ENCODE data around the gene UFD1. TPM values are rescaled to one million over a fixed set of nuclear protein-coding genes. Genes with fewer than 3 reads are reported as not detected.

UFD1 gene
- total and polyA plus RNA-seq, 2 donors, result 47.8 to 130 TPM

- no peak for DNase-seq (ENCODE audit: low read depth in 6 of 9, low spot score in 9 of 9)
- no peak overlapping the region for H3K4me3 ChIP-seq (ENCODE audit: low read length in 2 of 2)
- peaks cover 60 to 81% of the 10 kb centered on the region in 2 donors for H3K36me3 ChIP-seq (ENCODE audit: control insufficient read depth in 2 of 2, insufficient read depth in 2 of 2, low read length in 1 of 2)
- no peaks in the 10 kb centered on the region for H3K9me3 ChIP-seq (ENCODE audit: control insufficient read depth in 2 of 2, insufficient read depth in 1 of 2, low read length in 1 of 2)
- no peaks in the 10 kb centered on the region for H3K27me3 ChIP-seq (ENCODE audit: control insufficient read depth in 2 of 2, insufficient read depth in 1 of 2, low read length in 1 of 2)
- 97% methylated on average over 3 of the region's 3 CpGs for WGBS
- no peak overlapping the region for H3K27ac ChIP-seq (ENCODE audit: low read depth in 1 of 2, low read length in 1 of 2)
- no peaks in the 10 kb centered on the region for H3K4me1 ChIP-seq (ENCODE audit: control insufficient read depth in 2 of 2, insufficient read depth in 2 of 2, low read length in 2 of 2)
Observed at GRCh38 chr22:19404676-19405075, 74.3 kb downstream of the UFD1 start.

GRCh38 chr22:19402642-19403191, 76.3 kb downstream of the UFD1 start:
- no peaks in the 10 kb centered on the region for H3K9me3 ChIP-seq (ENCODE audit: control insufficient read depth in 2 of 2, insufficient read depth in 1 of 2, low read length in 1 of 2)
- no peak for DNase-seq (ENCODE audit: low read depth in 6 of 9, low spot score in 9 of 9)
- H3K27ac ChIP-seq (ENCODE audit: low read depth in 1 of 2, low read length in 1 of 2), result no peak overlapping the region
- peaks cover 59 to 80% of the 10 kb centered on the region in 2 donors for H3K36me3 ChIP-seq (ENCODE audit: control insufficient read depth in 2 of 2, insufficient read depth in 2 of 2, low read length in 1 of 2)
- WGBS, result 98% methylated on average over 4 of the region's 4 CpGs
- no peaks in the 10 kb centered on the region for H3K4me1 ChIP-seq (ENCODE audit: control insufficient read depth in 2 of 2, insufficient read depth in 2 of 2, low read length in 2 of 2)
- no peaks in the 10 kb centered on the region for H3K27me3 ChIP-seq (ENCODE audit: control insufficient read depth in 2 of 2, insufficient read depth in 1 of 2, low read length in 1 of 2)
- no peak overlapping the region for H3K4me3 ChIP-seq (ENCODE audit: low read length in 2 of 2)

- no peaks in the 10 kb centered on the region for H3K27me3 ChIP-seq (ENCODE audit: control insufficient read depth in 2 of 2, insufficient read depth in 1 of 2, low read length in 1 of 2)
- H3K4me3 ChIP-seq (ENCODE audit: low read length in 2 of 2), result no peak overlapping the region
- 99% methylated on average over 4 of the region's 4 CpGs for whole genome bisulfite sequencing
- no peaks in the 10 kb centered on the region for H3K9me3 ChIP-seq (ENCODE audit: control insufficient read depth in 2 of 2, insufficient read depth in 1 of 2, low read length in 1 of 2)
- no peak overlapping the region for H3K27ac ChIP-seq (ENCODE audit: low read depth in 1 of 2, low read length in 1 of 2)
- DNase-seq (ENCODE audit: low read depth in 6 of 9, low spot score in 9 of 9), result no peak
- H3K36me3 ChIP-seq (ENCODE audit: control insufficient read depth in 2 of 2, insufficient read depth in 2 of 2, low read length in 1 of 2), result peaks cover 63 to 80% of the 10 kb centered on the region in 2 donors
- H3K4me1 ChIP-seq (ENCODE audit: control insufficient read depth in 2 of 2, insufficient read depth in 2 of 2, low read length in 2 of 2), result no peaks in the 10 kb centered on the region
Observed at GRCh38 chr22:19401483-19401882, 77.5 kb downstream of the UFD1 start.

GRCh38 chr22:19400881-19401280, 78.1 kb downstream of the UFD1 start:
- 98% methylated on average over 6 of the region's 6 CpGs for WGBS
- no peak overlapping the region for H3K27ac ChIP-seq (ENCODE audit: low read depth in 1 of 2, low read length in 1 of 2)
- H3K4me3 ChIP-seq (ENCODE audit: low read length in 2 of 2), result no peak overlapping the region
- H3K4me1 ChIP-seq (ENCODE audit: control insufficient read depth in 2 of 2, insufficient read depth in 2 of 2, low read length in 2 of 2), result no peaks in the 10 kb centered on the region
- H3K27me3 ChIP-seq (ENCODE audit: control insufficient read depth in 2 of 2, insufficient read depth in 1 of 2, low read length in 1 of 2), result no peaks in the 10 kb centered on the region
- no peak for DNase-seq (ENCODE audit: low read depth in 6 of 9, low spot score in 9 of 9)
- H3K36me3 ChIP-seq (ENCODE audit: control insufficient read depth in 2 of 2, insufficient read depth in 2 of 2, low read length in 1 of 2), result peaks cover 65 to 81% of the 10 kb centered on the region in 2 donors
- H3K9me3 ChIP-seq (ENCODE audit: control insufficient read depth in 2 of 2, insufficient read depth in 1 of 2, low read length in 1 of 2), result no peaks in the 10 kb centered on the region

Other genes with a start within 250 kb of the UFD1 start
- gene CLTCL1, start 187.5 kb downstream of the UFD1 start, total RNA-seq, result 9.5 TPM
- 30.4 TPM for gene CLTCL1, start 187.5 kb downstream of the UFD1 start, polyA plus RNA-seq
- gene HIRA, start 47.5 kb downstream of the UFD1 start, total RNA-seq, result 15.4 TPM
- gene HIRA, start 47.5 kb downstream of the UFD1 start, polyA plus RNA-seq, result 15.9 TPM
- 36.5 TPM for gene MRPL40, start 46.6 kb downstream of the UFD1 start, total RNA-seq
- gene MRPL40, start 46.6 kb downstream of the UFD1 start, polyA plus RNA-seq, result 50.6 TPM
- gene C22orf39, start 31.5 kb downstream of the UFD1 start, total RNA-seq, result 34.5 TPM
- 43.4 TPM for gene C22orf39, start 31.5 kb downstream of the UFD1 start, polyA plus RNA-seq
- gene CDC45, start 727 bp upstream of the UFD1 start, total RNA-seq, result 31.7 TPM
- gene CDC45, start 727 bp upstream of the UFD1 start, polyA plus RNA-seq, result 5.1 TPM
- gene CLDN5, start 45.2 kb upstream of the UFD1 start, total RNA-seq, result 8.9 TPM
- 112 TPM for gene CLDN5, start 45.2 kb upstream of the UFD1 start, polyA plus RNA-seq
- gene SEPTIN5, start 235.3 kb upstream of the UFD1 start, total RNA-seq, result 10.1 TPM
- gene SEPTIN5, start 235.3 kb upstream of the UFD1 start, polyA plus RNA-seq, result 22.2 TPM
- gene GP1BB, start 244.3 kb upstream of the UFD1 start, total RNA-seq, result 2.1 TPM
- gene GP1BB, start 244.3 kb upstream of the UFD1 start, polyA plus RNA-seq, result 9.6 TPM

All from thymus (tissue), 11 donors.